ENCODE measurements around the gene PGBD1. TPM values are rescaled to one million over a fixed set of nuclear protein-coding genes. Genes with fewer than 3 reads are reported as not detected.

Gene PGBD1
- total RNA-seq, 1 experiment from 2014 or later: 9.0 TPM

DNA sequence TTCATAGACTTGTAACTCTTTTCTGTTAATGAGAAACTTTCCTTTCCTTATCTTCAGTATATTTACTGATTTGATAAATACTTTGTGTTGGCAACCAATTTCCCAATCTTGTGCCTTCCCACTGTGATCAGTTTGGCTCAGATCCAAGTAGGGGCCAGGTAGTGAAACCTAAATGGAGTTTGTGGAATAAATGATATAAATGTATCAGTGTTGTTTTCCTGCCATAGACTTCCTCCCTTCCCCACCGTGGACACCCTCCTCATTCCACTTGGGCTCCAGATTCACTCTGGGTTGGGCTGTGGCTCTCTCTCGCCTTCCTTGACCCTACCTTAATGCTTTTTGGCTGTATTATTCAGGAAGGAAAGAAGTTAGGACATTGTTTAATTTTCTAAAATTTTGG is 69.7 kb downstream of the PGBD1 start:
- no peaks in the 10 kb centered on the region for H3K36me3 ChIP-seq (ENCODE audit: low read depth, low read length)
- H3F3A ChIP-seq (ENCODE audit: low read length, unreplicated experiment): no peaks in the 10 kb centered on the region
- no peaks in the 10 kb centered on the region for H3K27me3 ChIP-seq (ENCODE audit: low read length)
- intact Hi-C loops (cut with micrococcal nuclease): loop anchor here (10.0 kb wide), 1 partner anchor 446 kb away; no protein-coding TSS in a partner anchor
- H3K9me3 ChIP-seq (ENCODE audit: low read length): no peaks in the 10 kb centered on the region
- 0 out of 2 replicates have a peak overlapping the region, but pooled peaks have one; percentile 9 for H3K9ac ChIP-seq (ENCODE audit: low read length)
- BruUV-seq (replicated peaks): no TSS peak
- DNase-seq: no peak
- H3K27ac ChIP-seq (ENCODE audit: low read length): peak overlapping the region; percentile 11; the same call in 1 of the 2 replicates
- no peaks in the 10 kb centered on the region for H3K9me2 ChIP-seq (replicated peaks; ENCODE audit: low read length)
- H3K4me2 ChIP-seq (ENCODE audit: low read length): peak overlapping the region; percentile 94
- H2AFZ ChIP-seq (ENCODE audit: low read length): no peak overlapping the region
- peak overlapping the region; percentile 84 for H3K4me3 ChIP-seq (ENCODE audit: low read length)
- peaks cover 40% of the 10 kb centered on the region for H3K4me1 ChIP-seq (ENCODE audit: insufficient read depth, low read length)
- POLR2A ChIA-PET (ENCODE audit: unreplicated experiment): interaction anchor here (0.6 kb wide), 1 partner anchor 16 kb away, joined by 3 read pairs; no protein-coding TSS in a partner anchor
- no peaks in the 10 kb centered on the region for H4K20me1 ChIP-seq (ENCODE audit: low read length)
- TF ChIP-seq EZH2phosphoT487 (IDR thresholded peaks at IDR 0.05; ENCODE audit: borderline replicate concordance, low read length) (no peak), EZH2 (IDR thresholded peaks at IDR 0.05; ENCODE audit: low read length, unreplicated experiment) (no peak)
- TF ChIP-seq, protein P1, sequence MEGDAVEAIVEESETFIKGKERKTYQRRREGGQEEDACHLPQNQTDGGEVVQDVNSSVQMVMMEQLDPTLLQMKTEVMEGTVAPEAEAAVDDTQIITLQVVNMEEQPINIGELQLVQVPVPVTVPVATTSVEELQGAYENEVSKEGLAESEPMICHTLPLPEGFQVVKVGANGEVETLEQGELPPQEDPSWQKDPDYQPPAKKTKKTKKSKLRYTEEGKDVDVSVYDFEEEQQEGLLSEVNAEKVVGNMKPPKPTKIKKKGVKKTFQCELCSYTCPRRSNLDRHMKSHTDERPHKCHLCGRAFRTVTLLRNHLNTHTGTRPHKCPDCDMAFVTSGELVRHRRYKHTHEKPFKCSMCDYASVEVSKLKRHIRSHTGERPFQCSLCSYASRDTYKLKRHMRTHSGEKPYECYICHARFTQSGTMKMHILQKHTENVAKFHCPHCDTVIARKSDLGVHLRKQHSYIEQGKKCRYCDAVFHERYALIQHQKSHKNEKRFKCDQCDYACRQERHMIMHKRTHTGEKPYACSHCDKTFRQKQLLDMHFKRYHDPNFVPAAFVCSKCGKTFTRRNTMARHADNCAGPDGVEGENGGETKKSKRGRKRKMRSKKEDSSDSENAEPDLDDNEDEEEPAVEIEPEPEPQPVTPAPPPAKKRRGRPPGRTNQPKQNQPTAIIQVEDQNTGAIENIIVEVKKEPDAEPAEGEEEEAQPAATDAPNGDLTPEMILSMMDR (conservative IDR thresholded peaks at IDR 0.05; ENCODE audit: low read depth, low read length): no peak
- CTCF ChIA-PET: interaction anchor here (1.2 kb wide), 1 partner anchor 32 kb away, joined by 3 read pairs; no protein-coding TSS in a partner anchor
- H3K79me2 ChIP-seq (ENCODE audit: low read length): peaks cover 49% of the 10 kb centered on the region
- no peak for ATAC-seq

DNA sequence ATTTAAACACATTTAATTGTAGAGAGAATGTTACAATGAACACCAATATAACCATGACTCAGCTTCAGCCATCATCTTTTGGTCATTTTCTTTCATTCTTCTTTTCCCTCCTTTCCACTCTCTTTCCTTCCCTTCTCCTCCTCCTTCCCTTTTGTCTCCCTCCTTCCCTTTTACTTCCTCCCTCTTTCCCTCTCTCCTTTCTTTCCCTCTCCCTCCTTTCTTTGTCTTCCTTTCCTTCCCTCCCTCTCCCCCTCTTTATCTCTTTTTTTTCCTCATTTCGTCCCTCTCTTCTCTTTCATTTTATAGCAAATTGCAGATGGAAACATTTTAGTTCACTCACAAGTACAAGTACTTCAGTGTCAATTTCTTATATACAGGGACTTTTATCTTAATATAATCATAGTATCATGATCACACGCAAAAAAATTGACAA is 70.1 kb downstream of the PGBD1 start:
- intact Hi-C loops (cut with micrococcal nuclease): loop anchor here (10.0 kb wide), 1 partner anchor 447 kb away; no protein-coding TSS in a partner anchor
- no TSS peak for BruUV-seq (replicated peaks)
- CTCF ChIA-PET: no interaction called here

More for the DNA sequence above, 70.1 kb downstream of the PGBD1 start:
- Histone ChIP-seq H3K9me3 (ENCODE audit: low read length) (no peaks in the 10 kb centered on the region), H4K20me1 (ENCODE audit: low read length) (no peaks in the 10 kb centered on the region), H3K4me3 (ENCODE audit: low read length) (peak overlapping the region; percentile 84), H3K36me3 (ENCODE audit: low read depth, low read length) (no peaks in the 10 kb centered on the region), H3K79me2 (ENCODE audit: low read length) (peaks cover 52% of the 10 kb centered on the region), H3K27me3 (ENCODE audit: low read length) (no peaks in the 10 kb centered on the region), H3K4me1 (ENCODE audit: insufficient read depth, low read length) (peaks cover 43% of the 10 kb centered on the region), H3K27ac (ENCODE audit: low read length) (peak overlapping the region; percentile 11), H3K9me2 (replicated peaks; ENCODE audit: low read length) (no peaks in the 10 kb centered on the region), H3K9ac (ENCODE audit: low read length) (0 out of 2 replicates have a peak overlapping the region, but pooled peaks have one; percentile 9), H3K4me2 (ENCODE audit: low read length) (peak overlapping the region; percentile 94), H2AFZ (ENCODE audit: low read length) (no peak overlapping the region), H3F3A (ENCODE audit: low read length, unreplicated experiment) (no peaks in the 10 kb centered on the region)
- POLR2A ChIA-PET (ENCODE audit: unreplicated experiment): interaction anchor here (0.6 kb wide), 1 partner anchor 16 kb away, joined by 3 read pairs; no protein-coding TSS in a partner anchor
- ATAC-seq: no peak
- TF ChIP-seq EZH2 (IDR thresholded peaks at IDR 0.05; ENCODE audit: low read length, unreplicated experiment) (no peak), EZH2phosphoT487 (IDR thresholded peaks at IDR 0.05; ENCODE audit: borderline replicate concordance, low read length) (no peak)
- TF ChIP-seq, protein P1 (conservative IDR thresholded peaks at IDR 0.05; ENCODE audit: low read depth, low read length): no peak
- no peak for DNase-seq

Other genes with a start within 250 kb of the PGBD1 start
- 8.9 and 12.1 TPM in 2 replicates for gene ZNF165, start 201.0 kb upstream of the PGBD1 start, total RNA-seq (2014; rRNA removed)
- gene ZSCAN16, start 157.0 kb upstream of the PGBD1 start, total RNA-seq (2014; rRNA removed): 4.5 and 8.1 TPM in 2 replicates
- 10.3 and 12.0 TPM in 2 replicates for gene ZKSCAN8, start 139.7 kb upstream of the PGBD1 start, total RNA-seq (2014; rRNA removed)
- gene ZSCAN9, start 56.3 kb upstream of the PGBD1 start, total RNA-seq (2014; rRNA removed): 10.8 and 11.7 TPM in 2 replicates
- gene ZKSCAN4, start 29.3 kb upstream of the PGBD1 start, total RNA-seq (2014; rRNA removed): 2.3 and 3.7 TPM in 2 replicates
- not detected in 2 replicates for gene NKAPL, start 22.3 kb upstream of the PGBD1 start, total RNA-seq (2014; rRNA removed)
- 10.8 and 12.3 TPM in 2 replicates for gene ZSCAN26, start 14.4 kb upstream of the PGBD1 start, total RNA-seq (2014; rRNA removed)
- 10.7 and 16.9 TPM in 2 replicates for gene ZSCAN31, start 54.6 kb downstream of the PGBD1 start, total RNA-seq (2014; rRNA removed)
- gene ZKSCAN3, start 68.4 kb downstream of the PGBD1 start, total RNA-seq (2014; rRNA removed): 1.9 and 2.3 TPM in 2 replicates
- 0.58 and 0.95 TPM in 2 replicates for gene ZSCAN12, start 118.2 kb downstream of the PGBD1 start, total RNA-seq (2014; rRNA removed)
- gene ZSCAN23, start 161.9 kb downstream of the PGBD1 start, total RNA-seq (2014; rRNA removed): 2.2 and 3.4 TPM in 2 replicates
- not detected in 2 replicates for gene GPX6, start 234.2 kb downstream of the PGBD1 start, total RNA-seq (2014; rRNA removed)
- not detected in 2 replicates for gene GPX5, start 244.3 kb downstream of the PGBD1 start, total RNA-seq (2014; rRNA removed)